Stimulated activated CD4-positive, alpha-beta T cell treated with anti-CD3 and anti-CD28 coated beads, Interleukin-12 subunit alpha, Interleukin-12 subunit beta, amount 100 ng/mL, for 48 hours (primary cell): Measurements from ENCODE around the gene ZFYVE19.

Experiments
- DNase-seq, 3 donors: peaks; one replicate each; pipeline ENCODE4 v3.0.0-alpha.2; 2020; ENCODE audit warnings: low read depth in 2 of 3, low spot score in 1 of 3

Gene ZFYVE19, protein sequence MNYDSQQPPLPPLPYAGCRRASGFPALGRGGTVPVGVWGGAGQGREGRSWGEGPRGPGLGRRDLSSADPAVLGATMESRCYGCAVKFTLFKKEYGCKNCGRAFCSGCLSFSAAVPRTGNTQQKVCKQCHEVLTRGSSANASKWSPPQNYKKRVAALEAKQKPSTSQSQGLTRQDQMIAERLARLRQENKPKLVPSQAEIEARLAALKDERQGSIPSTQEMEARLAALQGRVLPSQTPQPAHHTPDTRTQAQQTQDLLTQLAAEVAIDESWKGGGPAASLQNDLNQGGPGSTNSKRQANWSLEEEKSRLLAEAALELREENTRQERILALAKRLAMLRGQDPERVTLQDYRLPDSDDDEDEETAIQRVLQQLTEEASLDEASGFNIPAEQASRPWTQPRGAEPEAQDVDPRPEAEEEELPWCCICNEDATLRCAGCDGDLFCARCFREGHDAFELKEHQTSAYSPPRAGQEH

GRCh38 chr15:40807028-40807887 is at the start of gene ZFYVE19, which contains the start of gene DNAJC17:
Gene ZFYVE19 (plus strand): TSS chr15:40807089. CDS start chr15:40807590, 501 bp downstream.
Gene DNAJC17 (minus strand): TSS chr15:40807473. CDS start chr15:40807446, 27 bp downstream.
- peak; percentile 87 to 93 (median 92) for DNase-seq

GRCh38 chr15:40759961-40760360 is 46.9 kb upstream of the ZFYVE19 start:
- DNase-seq = no peak

- DNase-seq = peak in 1 of 3 donors; percentile 22
Measured at GRCh38 chr15:40762919-40763800, 43.7 kb upstream of the ZFYVE19 start.

- DNase-seq = peak in 2 of 3 donors; percentile 43 to 69
Measured at GRCh38 chr15:40763801-40764628, 42.9 kb upstream of the ZFYVE19 start, which contains the start of gene GCHFR. Gene GCHFR (plus strand): TSS chr15:40764068. CDS start chr15:40764181, 113 bp downstream.

- DNase-seq = no peak
Measured at GRCh38 chr15:40764629-40765103, 42.2 kb upstream of the ZFYVE19 start.

- no peak for DNase-seq
Measured at GRCh38 chr15:40766194-40766815, 40.6 kb upstream of the ZFYVE19 start.

DNA sequence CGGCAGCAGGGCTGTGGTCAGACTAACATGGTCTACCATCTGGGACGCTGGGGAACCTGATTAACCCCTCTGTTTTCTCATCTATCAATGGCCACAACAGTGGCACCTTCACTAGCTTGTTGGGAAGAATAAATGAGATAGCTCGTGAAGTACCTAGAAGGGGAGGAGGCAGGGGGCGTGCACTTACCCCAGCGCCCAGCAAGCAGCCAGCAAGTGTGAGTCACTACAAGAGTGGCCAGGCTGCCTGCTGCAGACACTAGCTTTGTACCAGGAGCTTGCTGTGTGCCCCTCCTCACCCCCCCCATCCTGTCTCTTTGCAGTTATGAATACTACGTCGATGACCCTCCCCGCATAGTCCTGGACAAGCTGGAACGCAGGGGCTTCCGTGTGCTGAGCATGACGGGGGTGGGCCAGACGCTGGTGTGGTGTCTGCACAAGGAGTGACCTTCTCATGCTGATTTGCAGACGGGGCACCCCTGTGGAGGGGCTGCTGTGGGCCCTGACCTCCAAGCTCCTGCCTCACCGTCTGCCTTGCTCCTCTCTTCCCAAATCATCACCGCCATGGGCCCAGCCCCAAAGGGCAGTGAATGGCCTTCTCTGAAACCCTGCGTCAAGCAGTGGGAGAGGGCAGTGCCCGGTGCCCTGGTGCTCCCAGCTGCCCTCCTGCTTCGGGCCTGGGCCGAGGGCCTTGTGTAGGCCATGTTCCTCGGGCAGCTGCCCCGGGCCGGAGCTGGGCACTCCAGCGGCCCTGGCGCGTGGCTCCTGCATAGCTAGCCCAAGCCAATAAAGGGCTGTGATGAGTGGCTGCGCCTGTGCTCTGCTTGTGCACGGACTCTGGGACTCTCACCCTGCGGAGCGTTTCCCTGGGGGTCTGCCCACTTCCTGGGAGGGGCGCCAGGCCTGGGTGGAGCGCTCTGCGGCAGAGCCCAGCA is 39.7 kb upstream of the ZFYVE19 start:
- DNase-seq = no peak

DNA sequence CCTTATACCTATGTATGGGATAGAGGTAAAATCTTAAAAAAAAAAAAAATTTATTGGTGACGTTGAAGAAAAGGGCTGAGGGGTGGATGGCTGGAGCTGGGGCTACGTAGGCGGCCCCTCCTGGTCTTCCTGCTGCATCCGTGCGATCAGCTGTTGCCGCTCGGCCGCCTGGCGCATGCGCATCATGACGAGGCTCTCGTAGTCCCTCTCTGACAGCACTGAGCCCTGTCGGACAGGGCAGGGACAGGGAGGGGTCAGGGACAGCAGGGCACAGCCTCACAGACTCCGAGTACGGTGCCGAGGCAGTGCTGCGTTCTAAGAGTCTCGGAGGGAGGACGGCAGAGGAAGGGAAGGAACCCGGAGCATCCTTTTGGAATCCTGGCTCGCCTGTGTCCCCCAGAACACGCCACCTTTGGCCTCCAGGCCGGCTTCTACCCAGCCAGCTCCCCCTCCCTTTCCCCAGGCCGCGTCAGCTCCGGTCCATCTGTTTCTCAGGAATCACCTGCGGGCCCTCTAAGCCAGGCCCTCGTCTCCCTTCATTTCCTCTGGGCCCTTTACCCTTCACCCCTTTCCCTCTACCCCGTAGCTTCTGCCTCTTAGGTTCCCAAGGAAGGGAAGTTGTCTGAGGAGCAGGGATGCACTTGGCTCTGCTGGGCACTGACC is 38.9 kb upstream of the ZFYVE19 start:
- DNase-seq = no peak

DNA sequence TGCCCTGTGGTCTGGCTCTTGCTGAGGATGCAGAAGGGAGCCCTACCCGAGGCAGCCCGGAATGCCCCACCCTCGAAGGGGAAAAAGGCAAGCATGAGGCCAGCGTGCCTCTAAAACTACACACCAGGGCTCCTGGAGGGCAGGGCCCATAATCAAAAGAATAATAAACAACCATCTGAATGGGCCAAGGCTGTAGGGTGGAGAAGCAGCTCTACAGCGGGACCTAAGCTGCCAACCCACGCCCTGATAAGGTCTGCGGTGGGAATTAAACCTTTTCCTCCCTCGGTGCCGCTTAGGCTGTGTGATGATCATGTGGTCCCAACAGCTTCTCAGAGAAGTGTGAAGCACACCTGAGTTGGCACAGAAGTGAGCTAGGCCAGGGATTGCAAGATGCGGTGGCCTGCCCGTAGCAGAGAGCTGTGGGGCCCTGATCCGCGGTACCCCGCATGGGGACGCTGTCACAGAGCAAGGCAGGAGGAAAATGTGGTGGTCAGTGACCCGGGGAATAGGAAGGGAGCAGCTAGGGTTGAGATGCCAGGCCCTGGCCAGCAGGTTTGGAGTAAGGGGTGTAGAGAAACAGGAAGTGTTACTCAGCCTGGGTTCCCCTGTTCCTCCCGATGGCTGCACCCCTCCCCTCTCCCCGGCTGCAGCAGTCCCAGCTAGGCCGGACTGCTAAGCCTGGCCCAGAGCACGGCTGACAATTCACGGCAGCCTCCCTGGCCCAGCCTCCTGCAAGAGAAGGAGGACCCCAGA is 38.2 kb upstream of the ZFYVE19 start:
- DNase-seq = no peak

DNA sequence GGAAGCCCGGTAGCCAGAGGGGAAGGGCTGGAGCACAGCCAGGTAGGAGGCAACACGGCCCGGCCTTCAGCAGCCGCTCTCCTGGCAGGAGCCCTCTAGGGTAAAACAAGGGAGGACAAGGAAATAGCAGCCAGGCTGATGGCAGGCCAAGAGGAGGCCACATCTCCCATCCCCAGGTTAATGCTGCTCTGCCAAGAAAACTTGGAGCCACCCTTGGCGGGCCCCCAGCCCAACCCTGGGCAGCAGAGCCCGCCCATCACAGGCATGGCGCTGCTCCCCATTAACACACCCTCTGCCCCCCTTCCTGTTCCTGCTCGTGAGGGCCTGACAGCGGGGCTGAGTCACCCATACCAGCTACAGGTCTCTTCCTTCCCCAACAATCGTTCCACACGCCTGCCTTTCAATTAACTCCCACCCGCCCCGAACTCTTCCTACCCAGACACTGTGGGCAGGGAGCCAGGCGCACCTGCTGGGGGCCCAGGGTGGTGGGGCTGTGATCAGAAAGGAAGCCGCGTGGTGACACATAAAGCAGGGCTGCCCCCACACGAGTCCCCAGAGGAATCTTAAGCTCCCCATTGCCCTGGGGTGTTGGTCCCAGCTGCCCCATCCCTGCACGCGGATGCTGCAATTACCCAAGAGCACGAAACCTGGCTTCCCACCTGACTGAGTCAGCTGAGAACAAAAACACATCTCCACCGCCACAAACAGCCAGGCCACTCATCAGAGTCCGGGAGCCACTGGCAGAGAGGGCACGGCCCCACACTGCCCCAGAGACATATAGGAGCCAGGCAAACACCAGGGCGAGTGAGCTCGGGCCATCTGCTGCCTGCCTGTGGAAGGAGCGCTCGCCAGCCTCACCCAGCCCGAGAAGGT is 37.4 kb upstream of the ZFYVE19 start, which contains the start of gene C15orf62:
Gene C15orf62 (plus strand): TSS at position 707 of the 873 bp plus-strand sequence. CDS start 516 bp downstream, outside the sequence.
- peak in 2 of 3 donors; percentile 23 to 44 for DNase-seq

DNA sequence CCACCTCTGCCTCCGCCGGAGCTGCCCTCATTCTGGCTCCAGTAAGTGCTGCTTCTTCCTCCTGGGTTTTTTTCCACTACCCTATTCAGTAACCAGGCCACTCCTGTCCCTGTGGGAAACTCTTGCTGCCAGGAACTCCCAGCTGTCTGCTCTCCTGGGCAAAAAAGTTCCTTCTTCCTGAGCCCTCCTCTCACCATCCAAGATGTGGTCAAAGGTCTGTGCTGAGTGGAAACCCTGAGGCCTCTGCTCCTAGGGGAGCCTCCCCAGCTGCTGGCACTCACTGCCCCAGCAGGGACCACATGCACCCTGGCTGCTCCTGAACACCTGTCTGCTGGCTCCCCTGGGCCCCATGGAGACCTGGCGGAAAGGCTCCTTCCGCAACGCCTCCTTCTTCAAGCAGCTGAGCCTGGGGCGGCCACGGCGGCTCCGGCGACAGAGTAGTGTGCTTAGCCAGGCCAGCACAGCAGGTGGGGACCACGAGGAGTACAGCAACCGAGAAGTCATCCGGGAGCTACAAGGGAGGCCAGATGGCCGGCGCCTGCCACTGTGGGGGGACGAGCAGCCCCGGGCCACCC is 36.7 kb upstream of the ZFYVE19 start:
- DNase-seq = no peak

GRCh38 chr15:40771242-40771641 is 35.6 kb upstream of the ZFYVE19 start:
- DNase-seq = no peak

GRCh38 chr15:40772014-40772413 is 34.9 kb upstream of the ZFYVE19 start:
- no peak for DNase-seq

DNA sequence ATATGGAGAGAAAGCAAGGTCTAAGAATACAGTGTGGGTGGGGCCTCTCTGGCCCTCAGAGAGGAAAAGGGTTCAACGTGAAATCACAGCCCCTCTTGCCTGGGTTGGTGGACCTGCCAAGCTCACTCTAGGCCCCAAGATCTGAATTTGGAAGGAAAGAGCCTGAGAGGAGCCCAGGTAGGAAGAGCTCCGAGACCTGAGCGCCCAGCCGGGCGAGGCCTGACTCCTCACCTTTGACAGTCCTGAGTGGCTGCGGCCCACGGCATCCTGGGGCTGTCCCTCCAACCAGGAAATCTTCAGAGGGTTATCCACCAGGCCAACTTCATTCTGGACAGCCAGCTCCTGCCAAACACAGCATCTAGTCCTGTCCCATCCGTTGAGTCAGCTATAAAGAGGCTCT is 33.4 kb upstream of the ZFYVE19 start:
- DNase-seq = no peak

- DNase-seq = no peak
Measured at GRCh38 chr15:40773902-40774301, 33.0 kb upstream of the ZFYVE19 start.
